ENCODE results near the gene TUBA1C. TPM values are rescaled to one million over a fixed set of nuclear protein-coding genes. Genes with fewer than 3 reads are reported as not detected.
"Not testable (repeated sequence)": the region's sequence is repeated elsewhere in the genome, so short reads cannot be mapped to it uniquely, and the experiment has no call there.

The TUBA1C gene
- total RNA-seq, 1 experiment from 2014 or later, result 540 TPM

GRCh38 chr12:49314811-49315210 lies 49.9 kb downstream of the TUBA1C start:
- DNase-seq (ENCODE audit: low spot score) (no peak), ATAC-seq (no peak)
- TF ChIP-seq ZNF281 (CRISPR knock-in tag; IDR thresholded peaks at IDR 0.05) (no peak), ATF6 (CRISPR knock-in tag; IDR thresholded peaks at IDR 0.05) (no peak), ATF1 (CRISPR knock-in tag; IDR thresholded peaks at IDR 0.05) (no peak), EMX1 (CRISPR knock-in tag; IDR thresholded peaks at IDR 0.05) (no peak), ZNF512 (CRISPR knock-in tag; IDR thresholded peaks at IDR 0.05; ENCODE audit: borderline replicate concordance) (no peak), SMAD3 (CRISPR knock-in tag; IDR thresholded peaks at IDR 0.05; ENCODE audit: borderline replicate concordance) (no peak), ESRRA (CRISPR knock-in tag; IDR thresholded peaks at IDR 0.05; ENCODE audit: borderline replicate concordance) (no peak), FOXK1 (CRISPR knock-in tag; IDR thresholded peaks at IDR 0.05) (no peak)
- ChIA-PET CTCF (interaction anchor here (1.5 kb wide), 1 partner anchor 17 kb away, joined by 4 read pairs; no protein-coding TSS in a partner anchor), POLR2A (no interaction called here)
- Mint-ChIP-seq H3K9me3 (no peaks in the 10 kb centered on the region), H3K27ac (no peak overlapping the region), H3K4me1 (no peaks in the 10 kb centered on the region), H3K4me3 (no peak overlapping the region), H3K27me3 (ENCODE audit: low read depth) (peaks cover 25% of the 10 kb centered on the region), H3K36me3 (no peaks in the 10 kb centered on the region)

GRCh38 chr12:49317118-49317517 lies 52.2 kb downstream of the TUBA1C start:
- H3K4me3 Mint-ChIP-seq; H3K9me3 Mint-ChIP-seq; H3K36me3 Mint-ChIP-seq; POLR2A ChIA-PET; H3K27ac Mint-ChIP-seq; H3K4me1 Mint-ChIP-seq; ATAC-seq; DNase-seq (ENCODE audit: low spot score): not testable (repeated sequence)
- CTCF ChIA-PET, result interaction anchor here (1.4 to 1.8 kb wide), 2 partner anchors 25 to 31 kb away, joined by 5 to 11 read pairs; no protein-coding TSS in a partner anchor
- TF ChIP-seq HMGA2 (CRISPR knock-in tag; IDR thresholded peaks at IDR 0.05), result 0 out of 2 replicates have a peak, but pooled peaks have one; percentile 7
- peaks cover 24% of the 10 kb centered on the region for H3K27me3 Mint-ChIP-seq (ENCODE audit: low read depth)

- CTCF ChIA-PET, result interaction anchor here (2.8 to 4.8 kb wide), 3 partner anchors 12 to 26 kb away, joined by 54 to 77 read pairs (median 73); partner anchors contain the start of genes DNAJC22 and PRPH
- Mint-ChIP-seq H3K27me3 (ENCODE audit: low read depth) (peaks cover 15% of the 10 kb centered on the region), H3K4me1 (peaks cover 15% of the 10 kb centered on the region)
- POLR2A ChIA-PET; ATAC-seq; H3K36me3 Mint-ChIP-seq; DNase-seq (ENCODE audit: low spot score); H3K9me3 Mint-ChIP-seq; H3K27ac Mint-ChIP-seq; H3K4me3 Mint-ChIP-seq: not testable (repeated sequence)
Observed at GRCh38 chr12:49320411-49321103, 55.7 kb downstream of the TUBA1C start.

GRCh38 chr12:49322367-49322707 lies 57.5 kb downstream of the TUBA1C start:
- Mint-ChIP-seq H3K27ac (peak overlapping the region; percentile 91), H3K4me1 (peaks cover 15% of the 10 kb centered on the region), H3K27me3 (ENCODE audit: low read depth) (peaks cover 15% of the 10 kb centered on the region), H3K9me3 (no peaks in the 10 kb centered on the region), H3K36me3 (peaks cover 12% of the 10 kb centered on the region), H3K4me3 (peak overlapping the region; percentile 99)
- no peak for DNase-seq (ENCODE audit: low spot score)
- POLR2A ChIA-PET, result interaction anchor here (1.0 to 2.0 kb wide), 6 partner anchors 10 to 84 kb away, joined by 3 to 19 read pairs (median 7); partner anchors contain the start of gene SPATS2
- ATAC-seq, result no peak
- CTCF ChIA-PET, result interaction anchor here (0.5 to 4.8 kb wide), 19 partner anchors 9 to 645 kb away, joined by 3 to 77 read pairs (median 5); partner anchors contain the start of genes C1QL4, DNAJC22 and PRPH
- peak; percentile 65; the same call in 1 of the 2 replicates for TF ChIP-seq GTF2I (CRISPR knock-in tag; conservative IDR thresholded peaks at IDR 0.05)
- no peak for TF ChIP-seq ETV6 (CRISPR knock-in tag; IDR thresholded peaks at IDR 0.05)

All from WTC11 (cell line).